Smooth muscle cell (in vitro differentiated cells): Measurements from ENCODE around the gene FBXL13. TPM values are rescaled to one million over a fixed set of nuclear protein-coding genes. Genes with fewer than 3 reads are reported as not detected.
"Not testable (repeated sequence)": the region's sequence is repeated elsewhere in the genome, so short reads cannot be mapped to it uniquely, and the experiment has no call there.

Experiments
- DNase-seq: peaks from one replicate; lab custom pipeline; 2025; ENCODE audit not compliant: unreplicated experiment; lab: John Stamatoyannopoulos, UW
- H2AFZ ChIP-seq: fragments of 200-600 bp; sonication (generic); 2 replicates; pipeline ENCODE4 v1.6.0; 2016; ENCODE audit warnings: antibody characterized with exemption, low read depth, mild to moderate bottlenecking
- H3F3A ChIP-seq: fragments of 200-600 bp; sonication (generic); 2 replicates; pipeline ENCODE4 v1.6.0; 2017; ENCODE audit warnings: antibody characterized with exemption, low read depth
- H3K27ac ChIP-seq: fragments of 200-600 bp; sonication (generic); 2 replicates; pipeline ENCODE4 v1.5.1; 2016; ENCODE audit warnings: low read depth, mild to moderate bottlenecking
- H3K27me3 ChIP-seq: fragments of 200-600 bp; sonication (generic); 2 replicates; pipeline ENCODE4 v1.6.1; 2016; ENCODE audit warnings: low read depth, mild to moderate bottlenecking
- H3K36me3 ChIP-seq: fragments of 200-600 bp; sonication (generic); 2 replicates; pipeline ENCODE4 v1.5.1; 2016; ENCODE audit warnings: low read depth
- H3K4me1 ChIP-seq: fragments of 200-600 bp; sonication (generic); 2 replicates; pipeline ENCODE4 v1.5.1; 2016; ENCODE audit warnings: low read depth
- H3K4me2 ChIP-seq: fragments of 200-600 bp; sonication (generic); 2 replicates; pipeline ENCODE4 v1.6.0; 2016; ENCODE audit warnings: mild to moderate bottlenecking
- H3K4me3 ChIP-seq: fragments of 200-600 bp; sonication (generic); 2 replicates; pipeline ENCODE4 v1.5.1; 2016; ENCODE audit warnings: mild to moderate bottlenecking
- H3K79me2 ChIP-seq: fragments of 200-600 bp; sonication (generic); 2 replicates; pipeline ENCODE4 v1.6.0; 2016; ENCODE audit warnings: low read depth, mild to moderate bottlenecking
- H3K9ac ChIP-seq: fragments of 200-600 bp; sonication (generic); 2 replicates; pipeline ENCODE4 v1.6.0; 2016; ENCODE audit warnings: low read depth
- H3K9me3 ChIP-seq: fragments of 200-600 bp; sonication (generic); replicated peaks from 2 replicates; pipeline ENCODE4 v1.5.1; 2016; ENCODE audit warnings: low read depth
- H4K20me1 ChIP-seq: fragments of 200-600 bp; sonication (generic); 2 replicates; pipeline ENCODE4 v1.6.0; 2016; ENCODE audit warnings: low read depth
- CTCF ChIP-seq: fragments of 200-600 bp; sonication (generic); IDR thresholded peaks from 2 replicates; pipeline ENCODE4 v1.5.1; 2017; ENCODE audit warnings: borderline replicate concordance, mild to moderate bottlenecking, antibody characterized with exemption; ENCODE audit not compliant: insufficient read depth, poor library complexity, severe bottlenecking
- WGBS: methylation state at CpG from one replicate; pipeline ENCODE4 v1.1.7; 2016; ENCODE audit warnings: low lambda C conversion rate; 5-methylcytosine and 5-hydroxymethylcytosine counted together
- polyA plus RNA-seq: library from polyadenylated mRNA; unstranded; fragments of >200 nt; fragmentation: Nextera tagmentation; extraction: Ambion mirVana; gene quantifications from 2 replicates; pipeline ENCODE4 v1.2.1, GENCODE V29; 2016
- total RNA-seq: library from RNA; depleted of rRNA; stranded (reverse); fragments of >200 nt; gene quantifications from 2 replicates; pipeline ENCODE4 v1.2.3, GENCODE V29; 2014

FBXL13 gene
- total and polyA plus RNA-seq, 2 experiments from 2014 or later = 2.6 to 12.1 TPM

- no peaks in the 10 kb centered on the region for H3K79me2 ChIP-seq
- 86% methylated on average over 3 of the region's 3 CpGs for WGBS
- no peak overlapping the region for H3K9ac ChIP-seq
- no peaks in the 10 kb centered on the region for H3F3A ChIP-seq
- H3K27me3 ChIP-seq = no peaks in the 10 kb centered on the region
- no peaks in the 10 kb centered on the region for H4K20me1 ChIP-seq
- no peak overlapping the region for H3K4me3 ChIP-seq
- no peak for TF ChIP-seq CTCF
- DNase-seq = no peak
- no peak overlapping the region for H3K4me2 ChIP-seq
- H2AFZ ChIP-seq = no peak overlapping the region
- no peaks in the 10 kb centered on the region for H3K36me3 ChIP-seq
- no peak overlapping the region for H3K27ac ChIP-seq
- no peaks in the 10 kb centered on the region for H3K9me3 ChIP-seq
- no peaks in the 10 kb centered on the region for H3K4me1 ChIP-seq
These were observed 49.3 kb downstream of the FBXL13 start for GRCh38 chr7:103025341-103025740.

DNA sequence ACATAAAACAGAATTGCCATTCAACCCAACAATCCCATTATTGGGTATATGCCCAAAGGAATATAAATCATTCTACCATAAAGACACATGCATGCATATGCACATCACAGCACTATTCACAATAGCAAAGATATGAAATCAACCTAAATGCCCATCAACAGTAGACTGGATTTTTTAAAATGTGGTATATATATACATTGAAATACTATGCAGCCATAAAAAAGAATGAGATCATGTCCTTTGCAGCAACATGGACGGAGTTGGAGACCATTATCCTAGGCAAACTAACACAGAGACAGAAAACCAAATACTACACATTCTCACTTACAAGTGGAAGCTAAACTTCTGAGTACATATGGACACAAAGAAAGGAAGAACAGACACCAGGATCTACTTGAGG is 51.0 kb downstream of the FBXL13 start:
- not testable (repeated sequence) for H3K27ac ChIP-seq, H3K4me2 ChIP-seq, H3K9ac ChIP-seq, H3K9me3 ChIP-seq, H4K20me1 ChIP-seq, H2AFZ ChIP-seq, H3K79me2 ChIP-seq, H3K36me3 ChIP-seq, H3K4me1 ChIP-seq, H3K4me3 ChIP-seq, H3K27me3 ChIP-seq, H3F3A ChIP-seq, DNase-seq
- 87% methylated on average over 1 of the region's 1 CpG for WGBS

DNA sequence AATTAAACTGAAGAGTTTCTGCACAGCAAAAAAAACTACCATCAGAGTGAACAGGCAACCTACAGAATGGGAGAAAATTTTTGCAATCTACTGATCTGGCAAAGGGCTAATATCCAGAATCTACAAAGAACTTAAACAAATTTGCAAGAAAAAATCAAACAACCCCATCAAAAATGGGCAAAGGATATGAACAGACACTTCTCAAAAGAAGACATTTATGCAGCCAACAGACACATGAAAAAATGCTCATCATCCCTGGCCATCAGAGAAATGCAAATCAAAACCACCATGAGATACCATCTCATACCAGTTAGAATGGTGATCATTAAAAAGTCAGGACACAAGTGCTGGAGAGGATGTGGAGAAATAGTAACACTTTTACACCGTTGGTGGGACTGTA is 53.1 kb downstream of the FBXL13 start:
- H3K79me2 ChIP-seq, H3K4me1 ChIP-seq, H3K9me3 ChIP-seq, H3K36me3 ChIP-seq, H3K9ac ChIP-seq, H2AFZ ChIP-seq, H3F3A ChIP-seq, H3K27ac ChIP-seq, DNase-seq, H4K20me1 ChIP-seq, H3K4me3 ChIP-seq, H3K27me3 ChIP-seq, H3K4me2 ChIP-seq: not testable (repeated sequence)
- 96% methylated on average over 1 of the region's 1 CpG for WGBS

GRCh38 chr7:103020876-103021275 is 53.7 kb downstream of the FBXL13 start:
- not testable (repeated sequence) for H3K79me2 ChIP-seq, H3K9ac ChIP-seq, H3K9me3 ChIP-seq, H3K4me3 ChIP-seq, DNase-seq, H3K27ac ChIP-seq, H3K4me2 ChIP-seq, H2AFZ ChIP-seq, H3K27me3 ChIP-seq, H3K36me3 ChIP-seq, H3K4me1 ChIP-seq, H3F3A ChIP-seq, H4K20me1 ChIP-seq
- 89% methylated on average over 3 of the region's 3 CpGs for WGBS

- 91% methylated on average over 3 of the region's 3 CpGs for WGBS
- DNase-seq = not testable (repeated sequence)
These were observed 56.3 kb downstream of the FBXL13 start for GRCh38 chr7:103018295-103018694.

GRCh38 chr7:103011650-103012049 is 62.9 kb downstream of the FBXL13 start:
- Histone ChIP-seq H3K9ac (no peak overlapping the region), H4K20me1 (no peaks in the 10 kb centered on the region), H3K36me3 (no peaks in the 10 kb centered on the region), H3K79me2 (no peaks in the 10 kb centered on the region), H3F3A (no peaks in the 10 kb centered on the region), H3K4me1 (no peaks in the 10 kb centered on the region), H3K4me3 (no peak overlapping the region), H3K27me3 (no peaks in the 10 kb centered on the region), H3K27ac (no peak overlapping the region), H2AFZ (no peak overlapping the region), H3K9me3 (no peaks in the 10 kb centered on the region), H3K4me2 (no peak overlapping the region)
- no peak for DNase-seq
- WGBS = 59% methylated on average over 3 of the region's 3 CpGs
- no peak for TF ChIP-seq CTCF

More at GRCh38 chr7:103018295-103018694, 56.3 kb downstream of the FBXL13 start:
- H3K79me2 ChIP-seq, H3K36me3 ChIP-seq, H3K27ac ChIP-seq, H3K4me3 ChIP-seq, H3K4me1 ChIP-seq, H4K20me1 ChIP-seq, H3K27me3 ChIP-seq, H2AFZ ChIP-seq, H3K4me2 ChIP-seq, H3K9me3 ChIP-seq, H3K9ac ChIP-seq, H3F3A ChIP-seq: not testable (repeated sequence)
